SK-N-SH (cell line): ENCODE data around the gene FOXK1. TPM values are rescaled to one million over a fixed set of nuclear protein-coding genes. Genes with fewer than 3 reads are reported as not detected.

Experiments used
- CTCF ChIA-PET: fragments of 300-600, 350-600 bp; formaldehyde crosslinking; extraction: SDS; loops from one replicate; lab custom pipeline; 2021; lab: Yijun Ruan, JAX
- POLR2A ChIA-PET: fragments of 350-600 bp; sonication (Branson Sonifier 250); formaldehyde crosslinking; extraction: SDS; loops from one replicate; lab custom pipeline; 2020; ENCODE audit warnings: antibody characterized with exemption, inconsistent platforms; lab: Yijun Ruan, JAX
- DNase-seq: peaks from one replicate; pipeline ENCODE4 v3.0.0; 2012
- H2AFZ ChIP-seq: fragments of 200-600 bp; sonication (generic); 2 replicates; pipeline ENCODE4 v1.8.1; 2016; ENCODE audit warnings: antibody characterized with exemption, mild to moderate bottlenecking, low read depth
- H3F3A ChIP-seq: fragments of 200-600 bp; sonication (generic); replicated peaks from 2 replicates; pipeline ENCODE3; 2016; ENCODE audit warnings: antibody characterized with exemption, mild to moderate bottlenecking; ENCODE audit not compliant: insufficient read depth
- H3K27ac ChIP-seq, 2 experiments: fragments of 200-500 bp in 1 of 2; fragments of 200-600 bp in 1 of 2; sonication (Bioruptor generic) in 1 of 2; sonication (generic), shearing (Covaris generic) in 1 of 2; 2 replicates each; pipeline versions ENCODE4 v1.5.1 to v1.6.1; 2014 to 2016; ENCODE audit warnings: low read depth in 2 of 2, inconsistent platforms in 1 of 2, low read length in 1 of 2, mild to moderate bottlenecking in 1 of 2, mixed read lengths in 1 of 2
- H3K27me3 ChIP-seq: fragments of 200-600 bp; sonication (generic), shearing (Covaris generic); 2 replicates; pipeline ENCODE4 v1.6.1; 2016; ENCODE audit warnings: mixed run types; ENCODE audit not compliant: insufficient read depth
- H3K36me3 ChIP-seq, 2 experiments: fragments of 200-500 bp in 1 of 2; fragments of 200-600 bp in 1 of 2; sonication (Bioruptor generic) in 1 of 2; sonication (generic) in 1 of 2; replicated peaks in 1 of 2; 2 replicates each; pipeline versions ENCODE3 to v1.5.1; 2014 to 2016; ENCODE audit warnings: low read length in 1 of 2, mild to moderate bottlenecking in 1 of 2; ENCODE audit not compliant: insufficient read depth in 2 of 2, control insufficient read depth in 1 of 2
- H3K4me1 ChIP-seq, 2 experiments: fragments of 200-500 bp in 1 of 2; fragments of 200-600 bp in 1 of 2; sonication (Bioruptor generic) in 1 of 2; sonication (generic), shearing (Covaris generic) in 1 of 2; 2 replicates each; pipeline versions ENCODE4 v1.5.1 to v1.6.1; 2014 to 2016; ENCODE audit warnings: low read depth in 1 of 2, low read length in 1 of 2, mixed run types in 1 of 2; ENCODE audit not compliant: insufficient read depth in 2 of 2, control insufficient read depth in 1 of 2
- H3K4me2 ChIP-seq: fragments of 200-600 bp; sonication (generic), shearing (Covaris generic); 2 replicates; pipeline ENCODE4 v1.6.1; 2017; ENCODE audit warnings: mixed run types
- H3K4me3 ChIP-seq, 2 experiments: fragments of 200-500 bp in 1 of 2; fragments of 200-600 bp in 1 of 2; sonication (Bioruptor generic) in 1 of 2; sonication (generic), shearing (Covaris generic) in 1 of 2; 2 replicates each; pipeline versions ENCODE4 v1.5.1 to v1.8.1; 2014 to 2016; ENCODE audit warnings: low read depth in 2 of 2, inconsistent platforms in 1 of 2, low read length in 1 of 2, mild to moderate bottlenecking in 1 of 2, mixed read lengths in 1 of 2, moderate library complexity in 1 of 2
- H3K79me2 ChIP-seq: fragments of 200-600 bp; sonication (generic); 2 replicates; pipeline ENCODE4 v1.8.1; 2017; ENCODE audit warnings: mild to moderate bottlenecking; ENCODE audit not compliant: insufficient read depth
- H3K9ac ChIP-seq: fragments of 200-600 bp; sonication (generic); 2 replicates; pipeline ENCODE4 v1.6.1; 2017; ENCODE audit warnings: mixed run types
- H3K9me2 ChIP-seq: fragments of 200-600 bp; sonication (generic); 2 replicates; pipeline ENCODE4 v1.6.1; 2017; ENCODE audit warnings: mixed run types
- H3K9me3 ChIP-seq: fragments of 200-600 bp; sonication (generic); 2 replicates; pipeline ENCODE4 v1.6.1; 2017; ENCODE audit warnings: mixed run types, mild to moderate bottlenecking, moderate library complexity
- H4K20me1 ChIP-seq: fragments of 200-600 bp; sonication (generic); 2 replicates; pipeline ENCODE4 v1.6.1; 2017; ENCODE audit warnings: mild to moderate bottlenecking, mixed run types; ENCODE audit not compliant: insufficient read depth
- ELF1 ChIP-seq: IDR thresholded peaks from 2 replicates; pipeline ENCODE4 v1.4.0; 2012
- EP300 ChIP-seq, 2 experiments: IDR thresholded peaks; 2 replicates each; pipeline versions ENCODE4 v1.4.0 to v1.6.1; 2012; ENCODE audit warnings: borderline replicate concordance in 1 of 2, low read depth in 1 of 2, low read length in 1 of 2
- EZH2phosphoT487 ChIP-seq: fragments of 200-600 bp; sonication (generic); IDR thresholded peaks from 2 replicates; pipeline ENCODE4 v1.6.1; 2017; ENCODE audit warnings: low read depth, mixed run types, mild to moderate bottlenecking, antibody characterized with exemption, moderate library complexity, borderline replicate concordance
- JUND ChIP-seq: IDR thresholded peaks from 2 replicates; pipeline ENCODE4 v1.4.0; 2012
- MXI1 ChIP-seq: IDR thresholded peaks from 2 replicates; pipeline ENCODE4 v1.6.1; 2012; ENCODE audit warnings: mild to moderate bottlenecking, low read depth, low read length, improper control_type of control experiment
- POLR2AphosphoS5 ChIP-seq: IDR thresholded peaks from 2 replicates; pipeline ENCODE4 v1.6.1; 2012; ENCODE audit warnings: low read depth, low read length
- RFX5 ChIP-seq: IDR thresholded peaks from 2 replicates; pipeline ENCODE4 v1.6.1; 2012; ENCODE audit warnings: mild to moderate bottlenecking, improper control_type of control experiment, low read length
- SMC3 ChIP-seq: IDR thresholded peaks from 2 replicates; pipeline ENCODE4 v1.6.1; 2012; ENCODE audit warnings: low read depth, low read length, improper control_type of control experiment
- TAF1 ChIP-seq: IDR thresholded peaks from 2 replicates; pipeline ENCODE4 v1.6.1; 2012; ENCODE audit warnings: low read depth, mild to moderate bottlenecking, low read length, moderate library complexity, borderline replicate concordance
- TEAD4 ChIP-seq: IDR thresholded peaks from 2 replicates; pipeline ENCODE4 v1.4.0; 2012; ENCODE audit warnings: mild to moderate bottlenecking, borderline replicate concordance; ENCODE audit not compliant: insufficient read depth
- USF2 ChIP-seq: fragments of 150-350 bp; IDR thresholded peaks from 2 replicates; pipeline ENCODE4 v1.6.1; 2017; ENCODE audit warnings: antibody characterized with exemption, low read length, low read depth, borderline replicate concordance
- ZBTB33 ChIP-seq: IDR thresholded peaks from 2 replicates; pipeline ENCODE4 v1.4.0; 2012; ENCODE audit warnings: low read depth, borderline replicate concordance
- WGBS: methylation state at CpG from one replicate; pipeline ENCODE4 v1.1.6; 2017; ENCODE audit warnings: low lambda C conversion rate; 5-methylcytosine and 5-hydroxymethylcytosine counted together
- polyA plus RNA-seq, 3 experiments: library from polyadenylated mRNA; depleted of rRNA; stranded (reverse); fragments of >200 nt; gene quantifications; 2 replicates each; pipeline ENCODE4 v1.2.3, GENCODE V29; 2012
- TF ChIP-seq, protein P1 (sequence below): IDR thresholded peaks from 2 replicates; pipeline ENCODE4 v1.4.0; 2012; ENCODE audit warnings: low read depth, borderline replicate concordance
- TF ChIP-seq, protein P2 (sequence below): IDR thresholded peaks from 2 replicates; pipeline ENCODE4 v1.6.1; 2012; ENCODE audit warnings: mild to moderate bottlenecking, low read depth, low read length, moderate library complexity

FOXK1 gene
- polyA plus RNA-seq, 1 of the 3 experiments (the other 2 are of a cell fraction) = 4.7 TPM

DNA sequence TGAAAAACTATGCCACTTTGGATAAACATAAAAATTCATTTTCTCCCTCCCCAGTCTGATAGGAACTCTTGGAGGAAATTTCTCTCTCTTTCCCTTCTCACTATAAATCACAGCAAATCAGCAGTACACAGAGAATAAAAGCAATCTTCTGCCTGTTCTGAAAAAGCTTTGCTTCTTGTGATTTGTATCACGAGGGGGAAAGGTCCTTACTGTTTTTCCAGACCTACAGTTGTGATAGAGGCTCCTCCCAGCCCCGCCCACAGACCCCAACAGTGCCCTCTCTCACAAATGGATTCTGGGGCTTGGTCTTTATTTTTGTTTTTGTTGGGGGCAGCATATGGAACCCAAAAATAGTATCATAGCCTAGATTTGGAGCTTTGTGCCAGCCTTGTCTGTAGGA lies 12.2 kb downstream of the FOXK1 start:
- Histone ChIP-seq H3K36me3 (no peaks in the 10 kb centered on the region), H3K79me2 (peaks cover 100% of the 10 kb centered on the region), H4K20me1 (peaks cover 61% of the 10 kb centered on the region), H3F3A (peaks cover 10% of the 10 kb centered on the region), H3K27me3 (no peaks in the 10 kb centered on the region), H3K9me2 (no peaks in the 10 kb centered on the region), H3K4me2 (no peak overlapping the region), H2AFZ (no peak overlapping the region), H3K27ac (peak overlapping the region in 1 of 2 experiments; percentile 48; a peak in 2 of 4 replicates), H3K9ac (no peak overlapping the region), H3K4me3 (no peak overlapping the region), H3K9me3 (no peaks in the 10 kb centered on the region), H3K4me1 (peaks cover 0 to 7% of the 10 kb centered on the region in 2 experiments; a peak in 2 of 4 replicates)
- WGBS = 95% methylated on average over 2 of the region's 2 CpGs
- ChIA-PET POLR2A (no interaction called here), CTCF (interaction anchor here (0.6 to 1.4 kb wide), 3 partner anchors 8 to 53 kb away, joined by 3 read pairs; no protein-coding TSS in a partner anchor)
- DNase-seq = no peak
- TF ChIP-seq POLR2AphosphoS5 = no peak
- TF ChIP-seq, protein P1, sequence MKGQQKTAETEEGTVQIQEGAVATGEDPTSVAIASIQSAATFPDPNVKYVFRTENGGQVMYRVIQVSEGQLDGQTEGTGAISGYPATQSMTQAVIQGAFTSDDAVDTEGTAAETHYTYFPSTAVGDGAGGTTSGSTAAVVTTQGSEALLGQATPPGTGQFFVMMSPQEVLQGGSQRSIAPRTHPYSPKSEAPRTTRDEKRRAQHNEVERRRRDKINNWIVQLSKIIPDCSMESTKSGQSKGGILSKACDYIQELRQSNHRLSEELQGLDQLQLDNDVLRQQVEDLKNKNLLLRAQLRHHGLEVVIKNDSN = no peak
- no peak for TF ChIP-seq ELF1
- TF ChIP-seq JUND = no peak
- TF ChIP-seq SMC3 = no peak
- no peak for TF ChIP-seq EZH2phosphoT487
- TF ChIP-seq RFX5 = no peak
- TF ChIP-seq TAF1 = no peak
- no peak for TF ChIP-seq TEAD4

DNA sequence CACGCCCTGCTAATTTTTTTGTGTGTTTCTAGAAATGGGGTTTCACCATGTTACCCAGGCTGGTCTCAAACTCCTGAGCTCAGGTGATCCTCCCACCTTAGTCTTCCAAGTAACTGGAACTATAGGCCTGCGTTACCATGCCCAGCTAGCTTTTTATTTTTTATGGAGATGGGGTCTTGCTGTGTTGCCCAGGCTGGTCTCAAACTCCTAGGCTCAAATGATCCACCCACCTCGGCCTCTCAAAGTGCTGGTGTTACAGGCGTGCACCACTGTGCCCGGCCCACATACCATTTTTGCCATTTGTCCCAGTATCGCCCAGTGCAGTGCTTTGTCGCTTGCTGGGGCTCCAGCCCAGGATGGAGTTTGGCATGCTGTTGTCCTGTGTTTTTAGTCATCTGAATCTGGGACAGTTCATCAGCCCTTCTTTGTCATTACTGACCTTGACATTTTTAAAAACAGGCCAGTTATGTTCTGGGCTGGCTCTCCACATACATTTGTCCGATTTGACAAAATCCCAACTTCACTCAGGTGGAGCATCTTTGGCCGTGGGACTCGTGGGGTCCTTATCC lies 16.7 kb downstream of the FOXK1 start:
- H3K36me3 ChIP-seq = no peaks in the 10 kb centered on the region
- H3K4me1 ChIP-seq = peaks cover 3 to 4% of the 10 kb centered on the region in 2 experiments; a peak in 2 of 4 replicates
- H3K4me3 ChIP-seq = no peak overlapping the region
- H3F3A ChIP-seq = peaks cover 10% of the 10 kb centered on the region
- POLR2A ChIA-PET = no interaction called here
- CTCF ChIA-PET = no interaction called here
- H3K9me2 ChIP-seq = no peaks in the 10 kb centered on the region
- no peaks in the 10 kb centered on the region for H3K27me3 ChIP-seq
- no peak for TF ChIP-seq EP300 (IDR thresholded peaks at IDR 0.05; ENCODE audit: borderline replicate concordance in 1 of 2, low read depth in 1 of 2, low read length in 1 of 2)
- TF ChIP-seq USF2 = no peak
- no peak for TF ChIP-seq ZBTB33
- TF ChIP-seq MXI1 = no peak
- TF ChIP-seq, protein P2, sequence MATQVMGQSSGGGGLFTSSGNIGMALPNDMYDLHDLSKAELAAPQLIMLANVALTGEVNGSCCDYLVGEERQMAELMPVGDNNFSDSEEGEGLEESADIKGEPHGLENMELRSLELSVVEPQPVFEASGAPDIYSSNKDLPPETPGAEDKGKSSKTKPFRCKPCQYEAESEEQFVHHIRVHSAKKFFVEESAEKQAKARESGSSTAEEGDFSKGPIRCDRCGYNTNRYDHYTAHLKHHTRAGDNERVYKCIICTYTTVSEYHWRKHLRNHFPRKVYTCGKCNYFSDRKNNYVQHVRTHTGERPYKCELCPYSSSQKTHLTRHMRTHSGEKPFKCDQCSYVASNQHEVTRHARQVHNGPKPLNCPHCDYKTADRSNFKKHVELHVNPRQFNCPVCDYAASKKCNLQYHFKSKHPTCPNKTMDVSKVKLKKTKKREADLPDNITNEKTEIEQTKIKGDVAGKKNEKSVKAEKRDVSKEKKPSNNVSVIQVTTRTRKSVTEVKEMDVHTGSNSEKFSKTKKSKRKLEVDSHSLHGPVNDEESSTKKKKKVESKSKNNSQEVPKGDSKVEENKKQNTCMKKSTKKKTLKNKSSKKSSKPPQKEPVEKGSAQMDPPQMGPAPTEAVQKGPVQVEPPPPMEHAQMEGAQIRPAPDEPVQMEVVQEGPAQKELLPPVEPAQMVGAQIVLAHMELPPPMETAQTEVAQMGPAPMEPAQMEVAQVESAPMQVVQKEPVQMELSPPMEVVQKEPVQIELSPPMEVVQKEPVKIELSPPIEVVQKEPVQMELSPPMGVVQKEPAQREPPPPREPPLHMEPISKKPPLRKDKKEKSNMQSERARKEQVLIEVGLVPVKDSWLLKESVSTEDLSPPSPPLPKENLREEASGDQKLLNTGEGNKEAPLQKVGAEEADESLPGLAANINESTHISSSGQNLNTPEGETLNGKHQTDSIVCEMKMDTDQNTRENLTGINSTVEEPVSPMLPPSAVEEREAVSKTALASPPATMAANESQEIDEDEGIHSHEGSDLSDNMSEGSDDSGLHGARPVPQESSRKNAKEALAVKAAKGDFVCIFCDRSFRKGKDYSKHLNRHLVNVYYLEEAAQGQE = no peak
- 97% methylated on average over 10 of the region's 10 CpGs for WGBS
- no peak overlapping the region for H2AFZ ChIP-seq
- H3K9ac ChIP-seq = no peak overlapping the region
- peaks cover 100% of the 10 kb centered on the region for H3K79me2 ChIP-seq
- no peak overlapping the region for H3K4me2 ChIP-seq
- no peak for DNase-seq
- H3K27ac ChIP-seq = no peak overlapping the region
- peaks cover 62% of the 10 kb centered on the region for H4K20me1 ChIP-seq
- H3K9me3 ChIP-seq = no peaks in the 10 kb centered on the region
